Body of pancreas (tissue), 4 donors: Measurements from ENCODE around the gene COL8A1. TPM values are rescaled to one million over a fixed set of nuclear protein-coding genes. Genes with fewer than 3 reads are reported as not detected.

ENCODE experiments used
- ATAC-seq: fragments of 150-250 bp; one replicate; pipeline ENCODE4 v1.9.1; 2016
- DNase-seq, 4 donors: peaks; one replicate each; pipeline ENCODE4 v3.0.0-alpha.2; 2019
- H3K27ac ChIP-seq, 4 donors: fragments of 200-600 bp; sonication (generic); 1 replicate in 3 of 4; 2 replicates in 1 of 4; pipeline versions ENCODE4 v1.5.1 to v1.6.1; 2016 to 2019; ENCODE audit warnings: mild to moderate bottlenecking in 1 of 4, mixed read lengths in 1 of 4, moderate library complexity in 1 of 4
- H3K27me3 ChIP-seq, 2 donors: fragments of 200-600 bp; sonication (generic); one replicate each; pipeline ENCODE4 v1.6.0; 2016; ENCODE audit warnings: mild to moderate bottlenecking in 1 of 2
- H3K36me3 ChIP-seq, 2 donors: fragments of 200-600 bp; sonication (generic); replicated peaks in 1 of 2; 2 replicates each; pipeline ENCODE4 v1.5.1; 2016; ENCODE audit warnings: low read depth in 2 of 2; ENCODE audit not compliant: insufficient read depth in 1 of 2
- H3K4me1 ChIP-seq: fragments of 200-600 bp; sonication (generic); one replicate; pipeline ENCODE4 v1.6.0; 2016
- H3K4me3 ChIP-seq, 2 donors: fragments of 200-600 bp; sonication (generic); 1 replicate in 1 of 2; 2 replicates in 1 of 2; pipeline ENCODE4 v1.5.1; 2016 to 2019
- H3K9me3 ChIP-seq, 3 donors: fragments of 200-600 bp; sonication (generic); 1 replicate in 2 of 3; 2 replicates in 1 of 3; pipeline ENCODE4 v1.5.1; 2016
- CTCF ChIP-seq, 7 experiments: fragments of 450-650 bp in 4 of 7; fragments of 200-600 bp in 3 of 7; sonication (generic) in 3 of 7; IDR thresholded peaks; one replicate each; pipeline ENCODE4 v1.5.1; 2016 to 2019; ENCODE audit warnings: antibody characterized with exemption in 7 of 7
- POLR2A ChIP-seq, 3 donors: fragments of 450-650 bp; IDR thresholded peaks; one replicate each; pipeline ENCODE4 v1.6.1; 2016; ENCODE audit warnings: antibody characterized with exemption in 3 of 3, mild to moderate bottlenecking in 2 of 3
- WGBS, 2 donors: methylation state at CpG; one replicate each; pipeline ENCODE4 v1.1.5; 2017; 5-methylcytosine and 5-hydroxymethylcytosine counted together
- intact Hi-C: fragments of 100-400 bp; cut with DNase I; formaldehyde crosslinking; loops from one replicate; pipeline ENCODE4 v1.15.1; 2023
- total RNA-seq, 2 donors: library from RNA; depleted of rRNA; stranded (reverse); fragments of >200 nt; gene quantifications; one replicate each; pipeline ENCODE4 v1.1.0, GENCODE V29; 2016

The COL8A1 gene
- total RNA-seq, 2 donors from 2014 or later = 0.99 to 5.4 TPM

GRCh38 chr3:99700631-99701268 is 62.4 kb downstream of the COL8A1 start:
- intact Hi-C loops = no loop called here
- Histone ChIP-seq H3K27ac (no peak overlapping the region), H3K4me3 (no peak overlapping the region), H3K36me3 (no peaks in the 10 kb centered on the region), H3K9me3 (no peaks in the 10 kb centered on the region), H3K27me3 (peaks cover 0 to 3% of the 10 kb centered on the region in 2 donors), H3K4me1 (no peaks in the 10 kb centered on the region)
- DNase-seq = no peak
- WGBS, 2 donors = 67 to 75% methylated on average over 8 of the region's 8 CpGs
- no peak for ATAC-seq
- no peak for TF ChIP-seq CTCF (IDR thresholded peaks at IDR 0.05)
- TF ChIP-seq POLR2A (IDR thresholded peaks at IDR 0.05) = no peak

DNA sequence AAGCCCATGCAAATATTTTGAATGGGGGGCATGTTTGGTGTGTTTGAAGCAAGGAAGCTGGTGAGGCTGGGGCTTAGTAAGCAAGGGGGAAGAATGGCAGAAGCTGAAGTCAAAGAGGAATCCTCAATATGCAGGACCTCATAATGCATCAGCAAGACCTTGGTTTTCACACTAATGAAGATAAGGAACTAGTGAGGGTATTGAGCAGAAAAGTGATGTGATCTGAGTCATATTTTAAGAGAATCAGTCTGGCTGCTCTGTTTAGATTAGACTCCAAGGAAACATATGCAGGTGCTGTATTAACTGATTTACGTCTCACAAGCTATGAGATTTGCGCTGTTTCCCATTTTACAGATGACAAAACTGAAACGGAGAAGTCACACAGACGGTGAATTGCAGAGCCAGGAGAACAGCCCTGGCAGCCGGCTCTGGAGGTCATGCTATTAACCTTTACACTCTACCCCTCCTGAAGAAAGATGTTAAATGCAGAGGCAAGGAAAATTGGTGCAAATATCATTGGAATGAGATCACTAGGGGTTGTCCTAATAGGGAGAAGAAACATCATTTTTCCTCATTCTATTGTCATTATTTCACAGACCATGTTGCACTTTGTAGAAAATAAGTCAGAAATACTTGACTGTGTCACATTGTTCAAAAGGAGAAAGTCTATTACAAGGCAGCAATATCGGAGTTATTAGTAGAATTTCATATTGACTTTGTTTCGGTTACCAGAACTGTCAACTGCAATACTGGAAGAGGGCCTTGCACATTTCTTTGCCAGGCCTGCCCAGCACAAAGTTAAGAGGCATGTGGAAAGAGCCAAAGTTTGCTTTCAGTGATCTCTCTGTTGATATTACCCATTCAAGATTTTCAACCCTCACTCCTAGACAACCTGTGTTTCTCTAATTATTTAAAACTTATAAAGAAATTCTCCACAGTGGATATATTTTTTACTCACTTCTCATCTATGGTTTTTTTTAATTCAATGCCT is 64.9 kb downstream of the COL8A1 start:
- Histone ChIP-seq H3K27me3 (peaks cover 0 to 3% of the 10 kb centered on the region in 2 donors), H3K4me1 (no peaks in the 10 kb centered on the region), H3K36me3 (no peaks in the 10 kb centered on the region), H3K4me3 (no peak overlapping the region), H3K9me3 (no peaks in the 10 kb centered on the region), H3K27ac (no peak overlapping the region)
- no peak for TF ChIP-seq POLR2A (IDR thresholded peaks at IDR 0.05)
- TF ChIP-seq CTCF (IDR thresholded peaks at IDR 0.05) = no peak
- 67 to 69% methylated on average over 7 of the region's 7 CpGs for WGBS, 2 donors
- DNase-seq (no peak), ATAC-seq (no peak)
- intact Hi-C loops = no loop called here

DNA sequence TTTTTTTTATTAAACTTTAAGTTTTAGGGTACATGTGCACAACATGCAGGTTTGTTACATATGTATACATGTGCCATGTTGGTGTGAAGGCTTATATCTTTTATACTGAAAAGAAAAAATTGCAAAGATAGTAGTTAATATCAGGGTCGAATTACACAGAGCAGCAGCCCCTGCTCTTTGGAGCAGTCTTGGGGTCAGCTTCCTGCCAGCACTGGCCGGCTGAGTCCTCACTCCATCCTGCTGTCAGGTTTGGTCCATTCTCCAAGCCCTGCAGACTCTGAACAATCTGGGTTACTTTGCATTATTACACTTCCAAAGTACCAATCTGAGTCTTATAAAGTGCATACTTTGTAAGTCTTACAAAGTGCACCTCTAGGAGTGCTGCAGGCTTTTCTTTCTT is 66.0 kb downstream of the COL8A1 start:
- ATAC-seq (no peak), DNase-seq (no peak)
- intact Hi-C loops = no loop called here
- no peak for TF ChIP-seq CTCF (IDR thresholded peaks at IDR 0.05)
- TF ChIP-seq POLR2A (IDR thresholded peaks at IDR 0.05) = no peak
- 33 to 37% methylated on average over 2 of the region's 2 CpGs for WGBS, 2 donors
- H3K27ac ChIP-seq = no peak overlapping the region
- H3K4me3 ChIP-seq = no peak overlapping the region
- no peaks in the 10 kb centered on the region for H3K27me3 ChIP-seq
- H3K4me1 ChIP-seq = no peaks in the 10 kb centered on the region
- H3K36me3 ChIP-seq = no peaks in the 10 kb centered on the region
- no peaks in the 10 kb centered on the region for H3K9me3 ChIP-seq

GRCh38 chr3:99706410-99706809 is 68.0 kb downstream of the COL8A1 start:
- 71 to 72% methylated on average over 1 of the region's 1 CpG for WGBS, 2 donors
- no peak overlapping the region for H3K4me3 ChIP-seq
- ATAC-seq = no peak
- H3K9me3 ChIP-seq = no peaks in the 10 kb centered on the region
- H3K4me1 ChIP-seq = no peaks in the 10 kb centered on the region
- H3K27me3 ChIP-seq = no peaks in the 10 kb centered on the region
- no peaks in the 10 kb centered on the region for H3K36me3 ChIP-seq
- TF ChIP-seq POLR2A (IDR thresholded peaks at IDR 0.05) (no peak), CTCF (IDR thresholded peaks at IDR 0.05) (no peak)
- no peak for DNase-seq
- intact Hi-C loops = no loop called here
- no peak overlapping the region for H3K27ac ChIP-seq
